GM06990 (cell line): ENCODE data around the gene TMTC1.

Experiments used
- DNase-seq: peaks from one replicate; pipeline ENCODE4 v3.0.0-alpha.2; 2011; ENCODE audit not compliant: insufficient read length; ENCODE audit errors: extremely low read depth
- H3K27me3 ChIP-seq: replicated peaks from 2 replicates; pipeline ENCODE4 v1.6.0; 2011; ENCODE audit warnings: low read length; ENCODE audit not compliant: control insufficient read depth, insufficient read depth
- H3K36me3 ChIP-seq: 2 replicates; pipeline ENCODE4 v1.5.1; 2011; ENCODE audit warnings: low read length; ENCODE audit not compliant: control insufficient read depth, insufficient read depth
- H3K4me3 ChIP-seq: replicated peaks from 2 replicates; pipeline ENCODE4 v1.5.1; 2011; ENCODE audit warnings: low read depth, mild to moderate bottlenecking, control low read depth, low read length
- TF ChIP-seq, protein P1 (sequence below): IDR thresholded peaks from 2 replicates; pipeline ENCODE4 v1.5.1; 2011; ENCODE audit warnings: low read length, control low read depth, mild to moderate bottlenecking, inconsistent platforms; ENCODE audit not compliant: insufficient read depth, poor library complexity, severe bottlenecking

TMTC1 gene

DNA sequence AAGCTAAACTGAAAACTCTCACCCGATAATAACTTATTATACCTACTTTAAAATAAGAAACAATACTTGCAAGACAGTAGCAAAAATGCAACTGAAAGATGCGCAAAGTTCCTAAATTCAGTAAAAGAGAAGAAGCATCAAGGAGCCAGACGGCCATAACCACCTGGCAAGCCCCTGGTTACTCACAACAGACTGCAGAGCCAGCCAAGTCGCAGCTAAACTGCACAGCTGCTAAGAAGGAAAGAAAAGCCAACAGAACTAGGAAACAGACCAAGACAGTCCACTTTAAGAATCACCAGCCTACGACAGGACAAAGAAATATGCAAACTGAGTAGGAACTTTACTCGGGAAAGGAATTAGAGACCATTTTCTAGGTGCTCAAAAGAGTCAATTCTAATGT is 127.9 kb downstream of the TMTC1 start:
- no peak for DNase-seq
- TF ChIP-seq, protein P1, sequence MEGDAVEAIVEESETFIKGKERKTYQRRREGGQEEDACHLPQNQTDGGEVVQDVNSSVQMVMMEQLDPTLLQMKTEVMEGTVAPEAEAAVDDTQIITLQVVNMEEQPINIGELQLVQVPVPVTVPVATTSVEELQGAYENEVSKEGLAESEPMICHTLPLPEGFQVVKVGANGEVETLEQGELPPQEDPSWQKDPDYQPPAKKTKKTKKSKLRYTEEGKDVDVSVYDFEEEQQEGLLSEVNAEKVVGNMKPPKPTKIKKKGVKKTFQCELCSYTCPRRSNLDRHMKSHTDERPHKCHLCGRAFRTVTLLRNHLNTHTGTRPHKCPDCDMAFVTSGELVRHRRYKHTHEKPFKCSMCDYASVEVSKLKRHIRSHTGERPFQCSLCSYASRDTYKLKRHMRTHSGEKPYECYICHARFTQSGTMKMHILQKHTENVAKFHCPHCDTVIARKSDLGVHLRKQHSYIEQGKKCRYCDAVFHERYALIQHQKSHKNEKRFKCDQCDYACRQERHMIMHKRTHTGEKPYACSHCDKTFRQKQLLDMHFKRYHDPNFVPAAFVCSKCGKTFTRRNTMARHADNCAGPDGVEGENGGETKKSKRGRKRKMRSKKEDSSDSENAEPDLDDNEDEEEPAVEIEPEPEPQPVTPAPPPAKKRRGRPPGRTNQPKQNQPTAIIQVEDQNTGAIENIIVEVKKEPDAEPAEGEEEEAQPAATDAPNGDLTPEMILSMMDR, result no peak
- Histone ChIP-seq H3K27me3 (no peaks in the 10 kb centered on the region), H3K36me3 (no peaks in the 10 kb centered on the region), H3K4me3 (no peak overlapping the region)

DNA sequence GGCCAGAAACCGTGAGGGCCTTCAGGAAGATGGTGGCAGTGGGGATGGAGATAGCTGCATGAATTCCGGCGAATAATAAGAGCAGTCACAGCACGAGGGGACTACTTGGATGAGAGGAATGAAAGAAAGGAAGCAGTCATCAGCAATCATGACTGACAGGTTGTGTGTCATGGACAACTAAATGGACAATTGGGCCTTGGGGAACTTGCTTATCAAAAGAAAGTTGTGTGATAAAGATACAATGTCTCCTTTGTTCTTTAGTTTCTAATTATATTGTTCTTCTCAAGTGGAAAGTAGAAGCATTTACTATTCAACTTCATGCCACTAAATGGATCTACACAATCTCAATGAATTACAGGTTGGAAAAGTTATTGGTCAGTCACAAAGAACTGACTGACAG is 130.5 kb downstream of the TMTC1 start:
- TF ChIP-seq, protein P1, result no peak
- DNase-seq, result no peak
- H3K36me3 ChIP-seq, result no peaks in the 10 kb centered on the region
- H3K27me3 ChIP-seq, result no peaks in the 10 kb centered on the region
- H3K4me3 ChIP-seq, result no peak overlapping the region

DNA sequence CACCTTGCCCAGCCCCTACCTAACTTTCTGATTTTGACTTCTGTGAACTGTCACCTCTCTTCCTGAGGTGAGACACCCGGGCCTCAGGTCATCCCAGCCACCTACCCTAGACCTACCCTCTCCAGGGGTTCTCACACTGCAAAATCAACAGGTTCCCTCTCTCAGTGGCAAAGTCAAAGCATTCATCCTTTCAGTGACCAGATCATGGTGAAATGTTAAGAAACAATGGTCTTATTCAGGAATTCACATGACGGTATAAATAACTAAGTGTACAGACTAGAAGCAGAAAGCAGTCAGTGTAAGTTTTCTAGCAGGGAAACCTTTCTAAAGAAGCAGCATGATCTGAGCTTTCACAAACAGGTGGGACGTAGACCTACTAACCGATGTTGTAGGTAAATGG is 133.4 kb downstream of the TMTC1 start:
- Histone ChIP-seq H3K4me3 (no peak overlapping the region), H3K27me3 (no peaks in the 10 kb centered on the region), H3K36me3 (no peaks in the 10 kb centered on the region)
- no peak for DNase-seq
- TF ChIP-seq, protein P1, result no peak

DNA sequence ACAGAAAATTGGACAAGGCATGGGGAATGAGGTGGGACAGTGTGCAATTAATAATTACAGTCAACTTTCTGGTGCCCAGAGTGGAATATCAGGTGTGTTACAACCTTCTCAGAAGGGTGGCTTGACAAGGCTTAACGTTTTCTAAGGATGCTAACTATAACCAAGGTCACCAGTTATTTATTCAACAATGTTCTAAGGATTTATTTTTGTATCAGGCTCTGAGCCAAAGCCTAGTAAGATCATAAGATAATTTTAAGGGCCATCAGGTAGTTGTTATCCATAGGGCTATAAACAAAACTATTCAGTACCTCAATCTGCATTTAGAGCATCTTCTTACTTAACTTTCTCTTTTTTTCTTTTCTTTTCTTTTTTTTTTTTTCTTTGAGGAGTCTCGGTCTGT is 134.0 kb downstream of the TMTC1 start:
- no peak overlapping the region for H3K4me3 ChIP-seq
- DNase-seq, result no peak
- H3K27me3 ChIP-seq, result no peaks in the 10 kb centered on the region
- no peaks in the 10 kb centered on the region for H3K36me3 ChIP-seq
- TF ChIP-seq, protein P1, result no peak

DNA sequence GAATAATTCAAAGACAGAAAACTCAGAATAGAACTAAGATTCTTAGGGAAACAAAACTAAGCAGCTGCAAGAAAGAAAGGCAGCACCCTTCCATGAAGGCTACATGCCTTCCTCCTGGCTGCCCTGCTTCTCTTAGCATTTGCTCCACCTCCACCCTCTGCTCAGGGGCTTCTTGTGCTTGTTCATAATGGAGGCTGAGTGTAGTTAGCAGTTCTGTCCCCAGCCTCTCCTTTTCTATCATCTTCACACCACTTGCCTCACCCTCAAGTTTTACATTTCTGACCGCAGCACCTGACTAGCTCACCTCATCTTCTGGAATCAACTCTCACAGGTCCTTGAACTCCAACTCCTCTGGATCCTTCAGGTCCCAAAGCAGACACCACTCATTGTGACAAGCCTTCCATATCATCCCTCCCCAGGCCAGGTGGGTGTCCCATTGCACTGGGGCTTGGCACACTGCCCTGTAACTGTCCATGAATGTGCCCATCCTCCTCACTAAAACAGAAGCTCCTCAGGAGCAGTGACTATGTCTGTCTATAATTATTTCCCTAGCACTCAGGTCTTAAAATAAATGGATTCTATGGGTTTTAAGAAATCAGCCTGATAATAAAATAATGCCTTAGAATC is 139.1 kb downstream of the TMTC1 start:
- no peak for DNase-seq
- TF ChIP-seq, protein P1, result no peak

More for the DNA sequence above, 139.1 kb downstream of the TMTC1 start:
- Histone ChIP-seq H3K4me3 (no peak overlapping the region), H3K27me3 (no peaks in the 10 kb centered on the region), H3K36me3 (no peaks in the 10 kb centered on the region)
